Erythroblast (primary cell): Measurements from ENCODE around the gene KIT.

Source experiments
- DNase-seq, 2 experiments: peaks; one replicate each; lab custom pipeline; 2025; lab: John Stamatoyannopoulos, UW
- GATA1 ChIP-seq: IDR thresholded peaks from 2 replicates; pipeline ENCODE4 v1.6.1; 2011; ENCODE audit warnings: low read depth, mild to moderate bottlenecking, control low read depth, low read length, moderate library complexity
- POLR2A ChIP-seq: IDR thresholded peaks from 2 replicates; pipeline ENCODE4 v1.6.1; 2011; ENCODE audit warnings: mild to moderate bottlenecking, low read length

KIT gene

DNA sequence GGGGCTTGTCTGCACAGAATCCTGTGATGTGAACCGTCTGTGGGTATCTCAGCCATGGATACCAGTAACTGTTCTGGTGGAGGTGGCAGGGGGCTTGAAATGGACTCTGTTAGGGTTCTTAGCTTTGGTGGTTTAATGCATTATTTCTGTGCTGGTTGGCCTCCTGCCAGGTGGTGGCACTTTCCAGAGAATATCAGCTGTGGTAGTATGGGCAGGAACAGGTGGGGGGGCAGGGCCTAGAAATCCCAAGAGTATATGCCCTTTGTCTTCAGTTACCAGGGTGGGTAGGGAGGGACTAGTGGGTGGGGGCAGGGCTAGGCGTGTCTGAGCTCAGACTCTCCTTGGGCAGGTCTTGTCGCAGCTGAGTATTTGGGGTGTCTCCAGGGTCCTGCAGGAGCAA is 106.7 kb downstream of the KIT start:
- DNase-seq, result no peak
- TF ChIP-seq POLR2A, result no peak

DNA sequence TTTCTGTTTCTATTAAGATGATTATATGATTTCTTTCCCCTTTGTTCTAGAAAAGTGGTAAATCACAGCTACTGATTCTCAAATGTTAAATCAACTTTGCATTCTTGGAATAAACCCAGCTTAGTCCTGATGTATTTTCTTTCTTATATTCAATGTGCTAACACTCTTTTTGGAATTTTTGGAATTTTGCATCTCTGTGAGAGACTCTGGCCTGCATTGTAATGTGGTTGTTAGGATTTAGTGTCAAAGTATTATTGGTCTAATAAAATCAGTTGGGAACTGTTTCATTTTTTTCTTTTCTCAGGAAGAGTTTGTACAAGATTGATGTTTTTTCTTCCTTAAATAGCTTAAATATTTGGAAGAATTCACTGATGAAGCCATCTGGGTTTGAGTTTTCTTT is 109.6 kb downstream of the KIT start:
- DNase-seq, result no peak
- TF ChIP-seq GATA1, result no peak
- no peak for TF ChIP-seq POLR2A

DNA sequence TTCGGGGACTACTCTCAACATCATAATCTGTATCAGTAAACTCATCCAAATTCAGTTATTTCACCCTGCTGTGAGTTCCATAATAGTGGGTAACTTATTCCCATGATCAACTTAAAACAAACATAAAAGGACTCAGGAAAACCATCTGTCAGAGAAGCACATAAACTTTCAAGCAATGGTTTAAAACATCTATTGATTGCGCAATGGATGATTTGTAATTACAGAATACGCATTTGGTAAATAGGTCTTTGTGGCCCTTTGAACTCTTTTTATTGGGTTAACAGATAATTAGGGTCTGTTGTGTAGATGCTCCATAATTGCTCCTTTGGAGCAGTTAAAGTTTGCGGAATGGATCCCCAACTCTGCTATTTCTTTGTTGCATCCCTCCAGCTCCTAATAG is 115.3 kb downstream of the KIT start:
- DNase-seq, result no peak
- TF ChIP-seq POLR2A (no peak), GATA1 (no peak)

DNA sequence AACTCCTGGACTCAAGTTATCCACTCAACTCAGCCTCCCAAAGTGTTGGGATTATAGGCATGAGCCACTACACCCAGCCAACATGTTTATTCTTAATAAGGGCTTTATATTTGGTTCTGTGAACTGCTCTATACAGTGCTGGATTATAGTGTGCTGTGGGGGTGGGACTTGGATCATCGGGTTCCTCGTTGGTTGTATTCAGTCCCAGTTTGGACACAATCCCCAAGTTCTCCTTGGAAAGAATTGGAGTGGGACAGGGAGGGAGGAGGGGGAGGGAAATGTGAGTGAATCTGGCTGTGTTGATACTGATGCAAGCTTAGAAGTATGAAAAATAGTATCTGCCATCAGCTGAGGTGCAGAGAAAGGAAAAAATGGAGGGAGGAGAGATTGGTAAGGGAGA is 121.3 kb downstream of the KIT start:
- TF ChIP-seq GATA1, result no peak
- TF ChIP-seq POLR2A, result no peak
- no peak for DNase-seq

DNA sequence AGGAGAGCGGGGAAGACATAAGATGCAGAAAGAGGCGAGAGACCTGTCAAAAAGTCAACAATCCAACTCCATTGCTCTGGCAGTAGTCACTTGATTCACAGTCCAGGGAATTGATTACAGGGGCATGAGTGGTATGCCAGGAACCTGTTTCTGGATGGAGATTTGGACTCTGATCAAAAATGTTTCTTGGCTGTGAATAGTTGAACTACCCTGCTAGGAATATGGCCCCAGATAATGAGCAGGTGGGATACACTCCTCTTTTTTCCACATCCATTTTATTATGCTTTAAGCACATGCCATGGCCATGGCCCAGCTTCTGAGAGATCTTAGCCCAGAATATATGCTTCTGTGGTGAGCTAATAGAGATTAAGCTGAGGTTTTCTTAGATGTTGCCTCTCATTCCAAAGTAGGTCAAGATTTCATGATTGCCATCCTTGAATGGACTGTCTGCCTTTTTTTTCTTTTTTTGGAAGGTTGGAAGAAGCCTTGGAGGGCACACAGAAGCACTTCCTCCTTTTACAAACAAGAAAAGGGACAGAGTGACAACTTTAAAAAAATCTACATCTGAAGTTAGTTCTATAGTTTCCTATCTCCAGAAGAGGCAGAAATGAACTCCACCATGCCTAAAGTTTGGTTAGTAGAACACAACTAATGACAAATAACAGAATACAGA is 121.9 kb downstream of the KIT start:
- DNase-seq, result no peak
- TF ChIP-seq GATA1 (no peak), POLR2A (no peak)

DNA sequence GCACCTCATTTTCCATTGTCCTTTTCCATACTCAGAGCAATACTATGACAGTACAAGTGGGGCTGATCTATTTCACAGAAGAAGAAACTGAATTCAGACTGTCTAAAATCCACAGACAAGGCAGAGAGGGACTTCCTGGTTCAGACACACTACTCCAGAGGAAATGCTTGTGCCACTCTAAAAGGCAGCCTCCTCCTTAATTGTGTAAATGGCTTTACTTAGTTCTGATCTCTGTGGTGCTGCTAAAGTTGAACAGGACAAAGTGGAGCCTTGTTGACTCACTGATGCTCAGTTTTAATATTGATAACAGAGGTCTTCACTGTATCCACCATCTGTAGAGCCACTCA is 122.4 kb downstream of the KIT start:
- TF ChIP-seq GATA1, result no peak
- TF ChIP-seq POLR2A, result no peak
- no peak for DNase-seq

DNA sequence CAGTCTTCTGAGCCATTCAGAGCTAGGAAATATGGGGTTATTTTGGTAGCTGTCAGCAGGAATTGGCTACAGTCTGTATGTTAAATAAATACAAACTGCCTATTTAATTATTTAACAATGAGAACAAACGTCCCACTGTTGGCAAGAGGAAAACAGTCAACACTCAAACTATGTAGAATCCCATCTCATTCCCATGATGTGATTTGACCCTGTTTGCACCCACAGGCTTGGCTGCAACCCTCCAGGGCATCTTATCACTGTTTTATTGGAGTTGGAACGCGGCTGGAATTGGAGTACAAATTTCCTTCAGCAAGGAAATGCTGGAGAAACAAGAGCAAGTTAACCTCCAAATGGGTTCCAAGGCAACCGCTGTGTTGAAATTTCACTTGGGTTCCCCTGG is 124.0 kb downstream of the KIT start:
- TF ChIP-seq GATA1, result no peak
- no peak for TF ChIP-seq POLR2A
- no peak for DNase-seq

DNA sequence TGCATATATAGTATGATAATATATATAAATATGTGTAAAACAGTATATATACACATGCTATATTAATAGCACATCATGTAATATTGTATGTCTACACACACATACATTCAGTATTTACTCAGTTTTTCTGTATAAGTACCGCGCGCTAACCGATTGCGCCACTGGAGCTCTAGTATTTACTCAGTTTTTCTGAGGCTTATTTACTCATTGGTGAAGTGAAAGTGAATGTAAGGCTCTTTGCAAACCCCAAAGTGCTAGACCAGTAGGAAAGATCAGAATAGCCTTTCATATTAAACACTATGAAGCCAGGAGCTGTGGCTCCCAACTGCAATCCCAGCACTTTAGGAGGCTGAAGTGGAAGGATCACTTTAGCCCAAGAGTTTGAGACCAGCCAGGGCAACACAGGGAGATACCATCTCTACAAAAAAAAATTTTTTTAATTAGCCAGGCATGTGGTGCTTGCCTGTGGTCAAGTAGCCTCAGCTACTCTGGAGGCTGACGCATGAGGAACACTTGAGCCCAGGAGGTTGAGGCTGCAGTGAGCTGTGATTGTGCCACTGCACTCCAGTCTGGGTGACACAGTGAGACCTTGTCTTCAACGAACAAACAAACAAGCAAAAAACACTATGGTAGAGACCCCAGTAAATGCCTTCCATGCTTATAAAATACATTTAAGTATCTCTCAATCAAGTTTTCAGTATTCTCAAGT is 125.8 kb downstream of the KIT start:
- TF ChIP-seq POLR2A (no peak), GATA1 (no peak)
- no peak for DNase-seq

DNA sequence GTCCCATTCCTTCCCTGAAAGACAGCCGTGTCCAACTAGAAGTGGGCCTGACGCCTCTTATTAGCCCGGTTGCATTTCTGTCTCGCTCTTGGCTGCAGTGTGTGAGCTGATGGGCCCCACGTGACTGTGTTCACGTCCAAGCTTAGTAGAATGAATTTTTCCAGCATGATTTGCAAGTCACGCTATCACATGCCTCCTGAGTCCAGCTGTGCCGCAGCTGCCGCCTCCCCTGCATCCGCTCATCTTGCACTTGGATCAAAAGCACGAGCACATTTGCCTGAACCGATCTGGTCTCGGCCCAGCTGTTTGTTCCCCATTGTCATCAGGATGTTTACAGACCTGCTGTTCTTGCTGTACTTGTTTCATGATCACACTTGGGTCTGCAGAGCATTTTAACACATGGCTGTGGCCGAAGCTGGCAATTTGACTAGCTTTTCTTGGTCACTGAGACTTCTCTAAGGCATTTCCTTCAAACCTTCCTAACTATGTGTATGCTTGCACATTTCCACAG is 126.5 kb downstream of the KIT start:
- TF ChIP-seq GATA1 (no peak), POLR2A (no peak)
- DNase-seq, result no peak
